Gastrocnemius medialis (tissue), 4 donors: ENCODE data around the gene CACNA2D3.

ENCODE experiments used
- CTCF ChIP-seq, 5 experiments: fragments of 450-650 bp in 3 of 5; fragments of 200-600 bp in 2 of 5; sonication (generic) in 2 of 5; IDR thresholded peaks in 4 of 5; conservative IDR thresholded peaks in 1 of 5; 1 replicate in 4 of 5; 2 replicates in 1 of 5; pipeline ENCODE4 v1.5.1; 2016 to 2019; ENCODE audit warnings: antibody characterized with exemption in 5 of 5, mild to moderate bottlenecking in 3 of 5, moderate library complexity in 3 of 5
- POLR2A ChIP-seq, 2 donors: fragments of 450-650 bp; IDR thresholded peaks; one replicate each; pipeline ENCODE4 v1.6.1; 2017; ENCODE audit warnings: antibody characterized with exemption in 2 of 2, mild to moderate bottlenecking in 2 of 2, moderate library complexity in 2 of 2

GRCh38 chr3:54537506-54537905 lies 415.2 kb downstream of the CACNA2D3 start:
- TF ChIP-seq CTCF (IDR thresholded peaks at IDR 0.05 in 4 of 5, conservative IDR thresholded peaks at IDR 0.05 in 1 of 5), result no peak
- no peak for TF ChIP-seq POLR2A (IDR thresholded peaks at IDR 0.05)
